NCI-H446 treated with DMSO at 0.1 percent for 48 hours (cell line): ENCODE results near the gene MRM2.
"Not testable (repeated sequence)": the region's sequence is repeated elsewhere in the genome, so short reads cannot be mapped to it uniquely, and the experiment has no call there.

ENCODE experiments used
- DNase-seq: peaks from one replicate; lab custom pipeline; 2025; lab: John Stamatoyannopoulos, UW

MRM2 gene

DNA sequence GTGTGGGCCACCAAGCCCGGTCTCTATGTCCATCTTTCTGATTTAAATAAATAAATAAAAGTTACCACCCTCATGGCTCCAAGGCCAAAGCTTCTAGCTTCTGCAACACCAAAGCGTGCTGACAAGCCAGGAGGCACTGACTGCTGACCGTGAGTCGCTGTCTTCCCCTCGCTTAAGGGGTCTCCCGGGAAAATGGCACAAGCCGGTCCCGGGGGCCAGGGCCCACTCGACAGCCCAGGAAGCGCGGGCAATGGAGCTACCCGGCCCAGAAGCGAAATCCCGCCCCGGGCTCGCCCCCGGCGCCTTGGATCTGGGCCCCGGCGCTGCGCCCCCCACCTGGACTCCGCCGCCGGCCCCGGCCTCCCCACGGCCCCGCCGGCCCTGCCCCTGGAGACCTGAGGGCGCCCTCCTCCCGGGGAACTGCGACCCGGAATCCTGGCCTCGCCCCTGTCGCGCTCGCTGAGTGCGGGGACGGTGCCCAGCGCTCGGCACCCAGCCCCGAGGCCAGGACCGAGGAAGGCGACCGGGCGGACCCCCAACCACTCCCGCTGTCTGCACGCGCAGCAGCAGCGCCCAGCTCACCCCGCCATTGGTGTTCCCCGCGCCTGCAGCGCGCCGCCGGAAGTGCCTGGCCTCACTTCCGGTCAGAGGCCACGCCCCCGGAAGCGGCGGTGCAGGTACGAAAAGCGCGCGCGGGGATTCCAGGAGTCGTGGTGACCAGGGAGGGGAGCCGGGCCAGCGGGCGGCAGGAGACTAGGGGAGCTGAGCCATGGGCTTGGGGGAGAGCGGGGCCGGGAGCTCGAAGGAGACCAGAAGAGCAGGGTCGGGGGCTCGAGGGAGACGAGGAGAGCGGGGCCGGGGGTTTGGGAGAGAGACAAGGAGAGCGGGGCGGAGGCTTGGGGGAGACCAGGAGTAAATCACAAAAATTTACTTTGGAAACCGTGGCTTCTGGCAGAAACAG is at the start of gene MRM2, which contains the start of gene NUDT1:
Gene MRM2 (minus strand): TSS at position 626 of the 961 bp plus-strand sequence. CDS start 36 bp downstream, at position 590.
Gene NUDT1 (plus strand): TSS at position 647 of the 961 bp plus-strand sequence. CDS start 2,349 bp downstream, outside the sequence.
- DNase-seq, result peak; percentile 56

DNA sequence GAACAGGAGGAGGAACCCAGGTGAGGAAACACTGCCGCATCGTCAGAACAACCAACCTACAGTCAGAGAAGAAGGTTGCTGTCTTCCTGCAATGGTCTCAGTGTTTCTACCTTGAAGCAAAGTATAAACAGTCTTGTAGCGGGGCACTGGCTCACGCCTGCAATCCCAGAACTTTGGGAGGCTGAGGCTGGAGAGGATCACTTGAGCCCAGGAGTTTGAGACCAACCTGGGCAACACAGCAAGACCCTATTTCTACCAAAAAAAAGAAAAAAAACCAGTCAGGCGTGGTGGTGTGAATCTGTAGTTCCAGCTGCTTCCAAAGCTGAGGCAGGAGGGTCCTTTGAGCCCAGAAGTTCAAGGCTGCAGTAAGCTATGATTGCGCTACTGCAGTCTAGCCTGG is 48.9 kb upstream of the MRM2 start:
- DNase-seq, result no peak

DNA sequence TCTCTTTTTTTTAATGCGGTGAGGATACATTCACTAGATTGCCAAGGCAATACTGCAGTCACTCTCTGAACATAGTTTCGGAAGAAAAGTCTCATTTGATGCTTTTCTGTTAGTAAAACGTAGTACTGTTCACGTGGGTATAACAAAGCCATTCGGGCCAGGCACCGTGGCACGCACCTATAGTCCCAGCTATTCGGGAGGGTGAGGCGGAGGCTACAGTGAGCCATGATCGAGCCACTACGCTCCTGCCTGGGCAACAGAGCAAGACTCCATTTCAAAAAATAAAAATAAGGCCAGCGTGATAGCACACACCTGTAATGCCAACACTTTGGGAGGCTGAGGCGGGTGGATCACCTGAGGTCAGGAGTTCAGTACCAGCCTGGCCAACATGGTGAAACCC is 47.6 kb upstream of the MRM2 start:
- no peak for DNase-seq

DNA sequence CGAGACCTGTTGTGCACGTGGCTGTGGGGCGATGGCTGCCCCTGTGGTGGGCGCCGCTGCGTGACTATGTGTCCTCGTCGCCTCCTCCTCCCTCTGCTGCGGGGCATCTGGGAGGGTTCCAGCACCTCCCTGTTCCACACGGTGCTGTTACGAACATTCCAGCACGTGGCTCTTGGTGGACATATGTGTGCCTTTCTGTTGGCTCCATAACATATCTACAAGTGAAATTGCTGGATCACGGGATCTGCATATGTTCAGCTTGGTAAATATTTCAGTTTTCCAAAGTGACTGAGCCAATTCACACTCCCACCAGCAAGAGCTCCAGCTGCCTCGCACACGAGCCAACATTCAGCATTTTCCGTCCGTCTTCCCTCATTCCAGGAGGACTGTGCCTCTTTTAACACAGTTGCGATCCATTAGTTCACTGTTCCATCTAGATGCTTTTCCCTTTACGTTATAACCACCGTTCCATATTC is 47.1 kb upstream of the MRM2 start:
- peak; percentile 0 for DNase-seq

DNA sequence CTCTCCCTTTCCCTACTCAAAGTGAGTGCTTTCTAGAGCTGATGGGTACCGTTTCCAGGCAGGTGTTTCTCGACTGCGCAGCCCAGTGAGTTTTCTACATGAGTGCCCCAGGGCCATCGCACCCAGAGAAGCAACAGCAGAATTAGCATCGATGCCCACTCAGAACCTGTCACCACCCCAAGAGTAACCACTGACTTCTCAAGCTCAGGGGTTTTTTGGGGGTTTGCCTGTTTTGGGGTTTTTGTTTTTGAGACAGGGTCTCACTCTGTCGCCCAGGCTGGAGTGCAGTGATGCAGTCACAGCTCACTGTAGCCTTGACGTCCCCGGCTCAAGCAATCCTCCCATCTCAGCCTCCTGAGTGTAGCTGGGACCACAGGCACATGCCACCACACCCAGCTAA is 46.5 kb upstream of the MRM2 start:
- no peak for DNase-seq

DNA sequence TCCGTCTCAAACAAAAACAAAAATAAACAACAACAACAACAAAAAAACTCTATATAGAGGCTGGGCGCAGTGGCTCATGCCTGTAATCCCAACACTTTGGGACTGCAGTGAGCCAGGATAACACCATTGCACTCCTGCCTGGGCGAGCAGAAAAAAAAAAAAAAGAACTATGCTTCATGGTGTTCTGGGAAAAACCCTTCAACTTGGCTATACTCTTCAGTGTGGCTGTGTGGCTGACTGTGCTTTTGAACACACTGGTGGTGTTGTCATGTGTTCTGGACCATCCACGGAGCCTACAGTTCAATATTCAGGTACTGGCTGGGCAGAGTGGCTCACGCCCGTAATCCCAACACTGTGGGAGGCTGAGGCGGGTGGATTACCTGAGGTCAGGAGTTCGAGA is 45.7 kb upstream of the MRM2 start:
- no peak for DNase-seq

DNA sequence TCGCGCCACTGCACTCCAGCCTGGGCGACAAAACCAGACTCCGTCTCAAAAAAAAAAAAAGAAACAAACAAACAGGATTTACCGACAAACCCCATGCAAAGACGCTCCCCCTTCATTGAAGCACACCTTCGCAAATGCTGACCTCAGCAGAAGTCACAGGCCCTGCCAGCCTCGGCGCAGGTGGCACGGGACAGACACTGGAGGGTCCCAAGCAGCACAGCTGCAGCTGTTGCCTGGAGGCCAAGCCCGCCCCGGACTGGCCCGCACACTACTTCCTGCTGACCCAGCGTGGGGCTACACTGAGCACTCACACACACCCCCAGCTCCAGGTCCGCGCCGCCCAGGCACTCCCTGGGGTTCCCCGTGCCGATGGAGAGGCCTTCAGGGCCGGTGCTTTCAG is 41.1 kb upstream of the MRM2 start:
- DNase-seq, result no peak

DNA sequence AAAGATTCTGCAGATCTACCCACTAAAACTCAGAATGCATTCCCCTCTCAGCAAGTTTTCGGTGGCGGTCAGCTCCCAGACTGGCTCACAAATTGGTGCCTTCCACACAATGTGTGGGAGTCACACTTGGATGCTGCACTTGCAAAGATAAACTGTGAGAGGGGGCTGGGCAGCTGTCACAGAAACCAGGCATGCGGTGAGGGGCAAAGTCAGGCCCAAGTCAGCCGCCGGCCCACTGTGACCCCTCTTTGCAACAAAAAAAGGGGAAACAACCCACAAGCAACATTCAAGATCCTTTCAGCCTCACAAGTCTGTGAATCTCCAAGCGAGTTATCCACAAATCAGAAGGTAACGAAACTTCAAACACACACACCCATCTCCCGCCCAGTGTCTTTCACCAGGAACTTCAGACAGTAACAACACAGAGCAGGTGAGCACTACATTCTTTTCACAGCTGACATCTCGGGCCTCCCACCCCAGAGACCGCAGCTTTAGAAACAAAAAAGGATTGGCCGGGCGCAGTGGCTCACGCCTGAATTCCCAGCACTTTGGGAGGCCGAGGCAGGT is 40.3 kb upstream of the MRM2 start:
- no peak for DNase-seq

DNA sequence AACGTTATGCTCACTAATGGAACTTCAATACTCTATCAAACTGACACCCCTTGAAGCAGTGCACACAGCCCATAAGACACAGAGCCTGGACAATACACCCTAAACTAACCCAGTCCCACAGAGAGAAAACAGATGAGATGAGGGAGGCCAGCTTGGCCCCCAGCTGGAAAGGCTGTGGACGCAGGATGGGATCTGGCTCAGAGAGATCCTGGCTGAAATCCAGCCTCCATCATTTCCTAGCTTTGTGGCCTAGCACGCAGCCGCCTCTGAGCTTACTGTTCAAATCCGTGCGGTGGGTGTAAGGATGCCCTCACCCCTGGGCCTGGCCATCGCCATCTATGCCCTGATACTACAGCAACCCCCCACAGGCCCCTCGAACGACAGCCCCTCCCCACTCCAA is 39.5 kb upstream of the MRM2 start:
- peak; percentile 43 for DNase-seq

DNA sequence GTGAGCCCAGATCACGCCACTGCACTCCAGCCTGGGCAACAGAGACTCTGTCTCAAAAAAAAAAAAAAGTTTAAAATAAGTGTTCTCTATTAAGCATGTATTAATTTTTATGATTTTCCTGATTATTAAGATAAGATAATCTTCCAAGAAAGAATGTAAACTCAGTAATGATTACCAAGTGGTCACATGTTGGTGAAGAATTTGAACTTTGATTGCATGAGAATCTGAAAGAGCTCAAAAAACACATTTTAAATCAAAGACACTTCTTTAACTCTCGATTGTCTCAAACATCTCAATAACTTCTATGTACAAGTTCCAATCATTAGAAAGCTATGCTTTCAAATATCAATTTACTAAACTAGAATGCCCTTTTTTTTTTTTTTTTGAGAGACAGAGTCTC is 38.4 kb upstream of the MRM2 start:
- no peak for DNase-seq

DNA sequence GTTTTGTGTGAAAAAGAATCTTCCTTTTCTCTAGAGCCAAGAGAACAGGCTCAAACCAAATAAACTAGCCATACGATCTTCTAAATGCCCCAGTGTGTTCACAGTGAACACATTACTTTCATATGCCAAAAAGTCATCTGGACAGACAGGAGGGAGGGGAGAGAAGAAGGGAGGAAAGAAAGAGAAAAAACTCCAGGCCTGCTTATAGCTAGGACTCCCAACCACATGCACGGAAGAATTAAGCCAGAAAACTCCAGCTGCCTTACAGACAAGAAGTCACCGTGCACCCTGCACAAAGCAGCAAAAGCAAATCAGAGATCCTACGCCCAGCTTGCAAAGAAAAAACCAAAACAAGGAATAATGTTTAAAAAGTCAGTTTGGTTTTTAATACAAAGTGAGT is 37.9 kb upstream of the MRM2 start:
- peak; percentile 32 for DNase-seq

DNA sequence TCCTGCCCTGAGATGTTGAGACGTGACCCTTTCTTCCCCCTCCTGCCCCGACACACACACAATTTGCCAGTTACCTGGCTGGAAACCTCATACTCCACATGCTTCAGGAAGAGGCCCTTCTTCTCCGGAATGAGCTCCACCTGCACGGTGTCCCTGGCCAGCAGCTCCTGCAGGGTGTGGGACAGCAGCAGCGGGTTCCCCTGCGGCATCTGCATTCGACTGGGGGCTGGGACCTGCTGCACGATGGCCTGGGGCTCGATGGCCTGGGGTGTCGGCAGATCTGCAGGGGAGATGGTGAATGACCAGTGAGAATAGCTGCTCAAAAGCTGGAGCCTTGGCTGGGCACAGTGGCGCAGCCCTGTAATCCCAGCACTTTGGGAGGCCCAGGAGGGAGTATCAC is 36.0 kb upstream of the MRM2 start:
- DNase-seq, result no peak

DNA sequence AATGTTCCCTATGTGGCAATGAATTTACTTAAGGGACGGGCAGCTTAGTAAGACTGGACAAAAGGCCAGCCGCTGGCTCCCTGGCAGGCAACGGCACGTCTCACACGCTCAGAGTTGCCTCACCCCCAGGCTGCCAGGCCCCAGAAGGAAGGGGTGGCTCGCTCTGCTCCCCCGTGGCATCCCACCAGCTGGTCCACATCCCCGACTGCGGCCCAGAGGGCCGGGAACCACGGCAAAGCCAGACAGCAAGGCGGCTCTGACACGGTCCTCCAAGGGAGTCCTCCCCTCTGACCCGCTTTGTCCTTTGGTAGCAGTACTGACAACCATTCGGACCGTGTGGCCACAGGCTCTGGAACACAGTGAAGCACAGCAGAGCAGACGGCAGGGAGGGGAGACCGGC is 34.1 kb upstream of the MRM2 start:
- no peak for DNase-seq

DNA sequence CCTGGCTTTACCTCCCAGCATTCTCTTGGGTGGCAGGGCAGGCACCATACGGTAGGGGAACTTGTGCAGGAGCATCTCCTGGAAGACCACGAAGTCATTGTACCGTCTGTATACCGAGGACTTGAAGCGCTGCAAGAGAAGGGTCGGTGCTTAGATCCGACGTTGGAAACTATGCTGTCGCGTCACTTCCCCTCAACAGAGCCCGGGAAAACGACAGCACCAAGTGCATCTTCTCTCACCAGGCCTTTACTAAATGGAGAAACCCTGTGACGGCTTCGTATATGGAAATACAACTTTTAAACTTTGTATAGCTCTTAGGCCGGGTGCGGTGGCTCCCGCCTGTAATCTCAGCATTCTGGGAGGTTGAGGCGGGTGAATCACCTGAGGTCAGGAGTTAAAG is 33.1 kb upstream of the MRM2 start:
- DNase-seq, result no peak

DNA sequence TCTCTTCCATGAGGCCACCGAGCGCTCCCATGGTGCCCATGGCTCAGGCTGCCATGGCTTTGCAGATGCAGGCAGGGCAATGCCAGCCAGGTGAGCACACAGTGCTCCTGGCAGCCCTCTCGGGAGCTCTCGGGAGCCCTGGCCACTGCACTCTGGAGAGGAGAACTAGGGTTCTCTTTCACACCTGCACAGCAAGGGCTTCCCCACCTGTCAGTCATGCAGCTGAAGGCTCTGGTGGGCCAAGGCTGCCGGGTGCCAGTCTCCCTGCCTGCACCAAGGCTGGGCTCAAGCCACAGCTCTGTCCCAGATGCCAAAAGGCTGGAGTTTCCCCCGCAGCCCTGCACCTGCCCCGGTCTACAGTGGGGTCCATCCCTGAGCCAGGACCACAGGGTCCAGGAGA is 32.7 kb upstream of the MRM2 start:
- no peak for DNase-seq

DNA sequence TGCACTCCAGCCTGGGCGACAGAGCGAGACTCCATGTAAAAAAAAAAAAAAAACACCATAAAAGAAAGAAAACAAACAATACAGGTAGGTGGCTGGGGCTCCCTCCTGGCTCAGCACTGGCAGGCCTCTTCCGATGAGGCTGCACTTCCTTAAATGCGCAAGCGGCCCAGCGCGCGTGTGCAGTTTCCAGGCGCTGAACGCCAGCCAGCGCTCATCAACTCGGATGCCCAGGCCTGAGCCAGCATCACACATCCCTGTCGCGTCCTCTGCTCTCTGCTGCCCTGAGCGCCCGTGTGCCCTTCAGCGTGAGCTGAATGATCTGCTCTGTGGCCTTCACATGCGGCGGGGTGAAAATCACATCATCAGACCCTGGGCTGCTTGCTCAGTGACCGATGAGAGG is 31.9 kb upstream of the MRM2 start:
- no peak for DNase-seq

DNA sequence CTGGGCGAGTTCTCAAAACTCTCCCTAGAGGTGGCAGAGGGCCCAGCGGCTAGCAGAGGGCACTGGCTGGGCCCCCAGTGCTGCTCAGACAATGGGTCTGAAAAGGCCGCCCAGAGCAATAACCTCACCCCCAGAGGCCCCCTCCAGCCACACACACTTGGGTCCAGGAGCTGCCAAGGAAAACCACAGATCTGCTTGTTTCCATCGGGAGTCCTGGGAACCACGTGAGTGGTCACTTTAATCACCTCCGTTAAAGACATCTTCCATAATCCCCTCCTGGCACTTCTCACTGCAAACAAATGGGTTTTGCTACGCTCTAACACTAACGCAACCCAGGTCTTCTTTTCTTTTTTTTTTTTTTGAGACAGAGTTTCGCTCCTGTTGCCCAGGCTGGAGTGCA is 30.0 kb upstream of the MRM2 start:
- no peak for DNase-seq

DNA sequence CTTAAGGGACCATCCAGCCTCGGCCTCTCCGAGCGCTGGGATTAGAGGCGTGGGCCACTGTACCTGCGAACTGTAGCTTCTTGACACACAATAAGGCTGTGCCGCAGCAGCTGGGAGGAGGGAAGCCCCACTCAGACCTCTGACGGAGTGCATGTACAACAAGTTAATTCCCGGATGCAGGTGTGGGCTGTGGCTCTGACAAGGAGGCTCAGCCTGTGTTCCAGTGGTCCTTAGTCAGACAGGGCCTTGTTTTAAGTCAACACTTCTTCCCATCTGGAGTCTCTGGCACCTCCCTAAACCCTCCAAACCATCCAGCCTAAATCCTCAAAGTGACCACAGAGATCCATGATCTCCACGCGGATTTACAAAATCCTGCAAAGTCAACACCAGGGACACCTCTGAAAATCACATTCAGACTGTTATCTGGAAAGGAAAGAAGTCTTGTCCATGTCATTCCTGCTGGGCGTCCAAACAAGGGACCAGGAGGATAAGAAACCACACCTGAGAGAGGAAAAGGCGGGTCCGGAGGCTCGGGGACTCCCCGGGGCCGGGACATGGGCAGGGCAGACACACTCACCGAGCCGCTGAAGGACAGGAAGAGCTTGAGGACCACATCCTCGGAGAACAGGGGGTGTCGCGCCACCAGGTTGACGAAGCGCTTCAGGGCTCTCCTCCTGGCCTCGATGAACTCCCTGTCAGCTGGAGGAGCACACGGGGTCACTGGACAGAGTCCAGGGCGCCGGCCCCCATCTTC is 29.4 kb upstream of the MRM2 start:
- DNase-seq, result no peak

DNA sequence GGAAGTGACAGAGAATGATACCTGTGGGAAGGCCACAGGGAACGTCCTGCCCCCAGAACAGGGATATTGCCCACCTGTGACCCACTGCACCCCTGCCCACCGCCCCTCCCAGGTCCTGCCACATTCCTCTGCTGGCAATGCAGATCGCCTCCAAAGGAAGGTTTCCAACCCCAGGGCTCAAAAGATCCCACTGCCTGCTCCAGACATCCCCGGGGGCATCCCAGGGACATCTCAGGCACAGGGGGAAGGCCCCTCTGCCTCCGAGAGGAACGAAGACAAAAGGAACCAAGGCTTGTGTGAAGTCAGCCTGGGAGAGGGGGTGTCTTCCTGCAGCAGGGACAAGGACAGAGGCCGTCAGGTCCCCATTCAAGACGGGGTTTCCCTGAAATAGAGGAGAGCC is 28.5 kb upstream of the MRM2 start:
- DNase-seq, result no peak

DNA sequence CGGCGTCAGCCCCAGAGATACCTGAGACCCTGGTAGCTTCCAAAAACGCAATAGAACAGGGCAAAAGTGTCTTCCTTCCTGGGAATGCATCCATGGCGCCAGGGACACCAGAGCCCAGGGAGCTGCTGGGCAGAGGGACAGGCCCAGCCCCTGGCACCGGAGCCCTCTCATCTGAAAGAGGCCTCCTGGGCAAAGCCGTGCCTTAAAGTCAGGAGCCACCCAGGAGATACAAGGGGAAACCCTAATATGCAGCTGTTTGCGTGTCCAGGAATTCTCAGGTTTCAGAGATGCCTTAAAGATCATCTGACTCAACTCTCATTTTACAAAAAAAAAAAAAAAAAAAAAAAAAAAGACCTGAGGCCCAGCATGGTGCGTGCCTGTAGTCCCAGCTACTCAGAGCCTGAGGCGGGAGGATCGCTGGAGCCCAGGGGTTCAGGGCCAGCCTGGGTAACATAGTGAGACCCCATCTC is 28.0 kb upstream of the MRM2 start:
- no peak for DNase-seq

DNA sequence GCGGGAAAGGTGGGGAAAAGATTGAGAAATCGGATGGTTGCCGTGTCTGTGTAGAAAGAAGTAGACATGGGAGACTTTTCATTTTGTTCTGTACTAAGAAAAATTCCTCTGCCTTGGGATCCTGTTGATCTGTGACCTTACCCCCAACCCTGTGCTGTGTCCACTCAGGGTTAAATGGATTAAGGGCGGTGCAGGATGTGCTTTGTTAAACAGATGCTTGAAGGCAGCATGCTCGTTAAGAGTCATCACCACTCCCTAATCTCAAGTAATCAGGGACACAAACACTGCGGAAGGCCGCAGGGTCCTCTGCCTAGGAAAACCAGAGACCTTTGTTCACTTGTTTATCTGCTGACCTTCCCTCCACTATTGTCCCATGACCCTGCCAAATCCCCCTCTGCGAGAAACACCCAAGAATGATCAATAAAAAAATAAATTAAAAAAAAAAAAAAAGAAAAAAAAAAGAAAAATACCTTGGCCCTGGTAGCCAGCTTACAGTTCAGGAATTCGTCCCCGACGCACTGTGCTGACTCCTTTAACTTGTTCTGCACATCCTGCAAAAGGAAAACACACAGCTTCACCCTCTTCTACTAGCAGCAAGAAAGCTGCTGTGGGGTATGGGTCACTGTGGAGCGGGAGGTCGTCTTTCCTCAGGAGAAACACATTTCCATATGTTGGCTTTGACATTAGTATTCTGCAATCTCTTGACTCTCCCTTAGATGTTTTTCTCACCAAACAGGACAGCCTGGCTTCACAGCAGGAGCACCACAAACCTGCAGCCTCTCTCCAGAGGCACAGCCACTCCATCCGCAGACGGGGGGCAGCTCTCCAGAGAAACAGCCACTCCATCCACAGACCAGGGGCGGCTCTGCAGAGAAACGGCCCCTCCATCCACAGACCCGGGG is 27.3 kb upstream of the MRM2 start:
- DNase-seq, result not testable (repeated sequence)
